ENCODE measurements around the gene ASIC4. TPM values are rescaled to one million over a fixed set of nuclear protein-coding genes. Genes with fewer than 3 reads are reported as not detected.

ASIC4 gene
- total and polyA plus RNA-seq, 9 of the 15 experiments (the other 6 are each of a cell fraction or from before 2014, with no cell fraction given), result 0.07 to 19.2 (median 4.8) TPM

DNA sequence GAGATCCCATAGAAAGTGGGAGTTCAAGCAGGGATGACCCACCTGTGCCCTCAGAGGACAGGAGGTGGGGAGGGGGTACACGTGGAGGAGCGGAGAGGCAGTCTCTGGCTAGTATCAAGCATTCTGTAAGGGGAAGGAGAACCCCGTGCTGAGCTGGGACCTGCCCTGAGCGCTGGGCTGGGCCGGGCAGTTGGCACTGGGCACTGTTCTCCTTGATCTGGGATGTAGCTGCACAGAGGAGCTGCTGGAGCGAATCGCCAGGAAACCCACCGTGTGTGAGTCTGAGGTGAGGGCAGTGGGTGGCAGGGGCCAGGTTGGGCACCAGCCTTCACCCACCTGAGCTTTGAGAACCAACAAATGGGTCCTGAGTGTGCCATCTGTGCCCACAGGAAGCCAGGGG lies 35.4 kb upstream of the ASIC4 start:
- no peak for ATAC-seq
- FAIRE-seq, result no peak
- Histone ChIP-seq H3K9me3 (replicated peaks; ENCODE audit: control insufficient read depth, insufficient read depth, low read depth, low read length) (no peaks in the 10 kb centered on the region), H3K79me2 (ENCODE audit: control insufficient read depth, insufficient read depth, low read length) (no peaks in the 10 kb centered on the region), H2AFZ (ENCODE audit: low read depth, low read length) (no peak overlapping the region), H3K4me3 (no peak overlapping the region), H3K4me1 (replicated peaks in 1 of 2; ENCODE audit: control insufficient read depth in 2 of 2, insufficient read depth in 2 of 2, low read length in 2 of 2) (peaks cover 7 to 46% of the 10 kb centered on the region in 2 experiments; a peak in 4 of 5 replicates), H3K9me1 (ENCODE audit: control insufficient read depth, insufficient read depth, low read length) (no peaks in the 10 kb centered on the region), H3K4me2 (ENCODE audit: insufficient read depth, low read length) (no peak overlapping the region), H3K36me3 (ENCODE audit: control insufficient read depth, insufficient read depth, low read length) (no peaks in the 10 kb centered on the region), H3K27me3 (ENCODE audit: control insufficient read depth in 2 of 2, insufficient read depth in 2 of 2, low read length in 2 of 2) (no peaks in the 10 kb centered on the region), H3K27ac (ENCODE audit: extremely low read depth, low read depth, low read length) (no peak overlapping the region), H3K9ac (ENCODE audit: insufficient read depth in 1 of 2, low read depth in 2 of 2, low read length in 2 of 2) (no peak overlapping the region), H4K20me1 (replicated peaks; ENCODE audit: control insufficient read depth, insufficient read depth, low read length) (no peaks in the 10 kb centered on the region; the same call in 1 of the 2 replicates)
- in situ Hi-C loops (cut with MboI), result loop anchor here (10.0 kb wide), 1 partner anchor 46 kb away; no protein-coding TSS in a partner anchor
- TF ChIP-seq POLR2H (tag; IDR thresholded peaks at IDR 0.05; ENCODE audit: low read depth) (no peak), BCOR (IDR thresholded peaks at IDR 0.05) (no peak), CC2D1A (IDR thresholded peaks at IDR 0.05) (no peak), CBX2 (IDR thresholded peaks at IDR 0.05; ENCODE audit: insufficient read depth, low read length, poor library complexity, severe bottlenecking) (no peak), MAFF (IDR thresholded peaks at IDR 0.05; ENCODE audit: low read length) (no peak), ZNF197 (CRISPR knock-in tag; IDR thresholded peaks at IDR 0.05; ENCODE audit: low read depth) (no peak), MAFG (tag; conservative IDR thresholded peaks at IDR 0.05) (no peak), MCM5 (IDR thresholded peaks at IDR 0.05; ENCODE audit: low read depth) (no peak), RBBP5 (IDR thresholded peaks at IDR 0.05; ENCODE audit: borderline replicate concordance, insufficient read depth, low read length, poor library complexity, severe bottlenecking) (no peak), ZNF436 (CRISPR knock-in tag; IDR thresholded peaks at IDR 0.05) (no peak), ZBTB7A (IDR thresholded peaks at IDR 0.05; ENCODE audit: borderline replicate concordance, control insufficient read depth, low read depth, low read length) (no peak), HOXB6 (CRISPR knock-in tag; IDR thresholded peaks at IDR 0.05; ENCODE audit: borderline replicate concordance) (no peak), NFYB (IDR thresholded peaks at IDR 0.05; ENCODE audit: extremely low read depth, insufficient read length) (no peak), HDAC1 (IDR thresholded peaks at IDR 0.05) (no peak), BCL6 (CRISPR knock-in tag; IDR thresholded peaks at IDR 0.05) (no peak), CBX3 (IDR thresholded peaks at IDR 0.05; ENCODE audit: borderline replicate concordance in 1 of 2, low read length in 2 of 2) (no peak), SMAD3 (CRISPR knock-in tag; conservative IDR thresholded peaks at IDR 0.05) (no peak)
- TF ChIP-seq, protein P1, sequence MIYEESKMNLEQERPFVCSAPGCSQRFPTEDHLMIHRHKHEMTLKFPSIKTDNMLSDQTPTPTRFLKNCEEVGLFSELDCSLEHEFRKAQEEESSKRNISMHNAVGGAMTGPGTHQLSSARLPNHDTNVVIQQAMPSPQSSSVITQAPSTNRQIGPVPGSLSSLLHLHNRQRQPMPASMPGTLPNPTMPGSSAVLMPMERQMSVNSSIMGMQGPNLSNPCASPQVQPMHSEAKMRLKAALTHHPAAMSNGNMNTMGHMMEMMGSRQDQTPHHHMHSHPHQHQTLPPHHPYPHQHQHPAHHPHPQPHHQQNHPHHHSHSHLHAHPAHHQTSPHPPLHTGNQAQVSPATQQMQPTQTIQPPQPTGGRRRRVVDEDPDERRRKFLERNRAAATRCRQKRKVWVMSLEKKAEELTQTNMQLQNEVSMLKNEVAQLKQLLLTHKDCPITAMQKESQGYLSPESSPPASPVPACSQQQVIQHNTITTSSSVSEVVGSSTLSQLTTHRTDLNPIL (CRISPR knock-in tag; IDR thresholded peaks at IDR 0.05), result no peak
- TF ChIP-seq, protein P2, sequence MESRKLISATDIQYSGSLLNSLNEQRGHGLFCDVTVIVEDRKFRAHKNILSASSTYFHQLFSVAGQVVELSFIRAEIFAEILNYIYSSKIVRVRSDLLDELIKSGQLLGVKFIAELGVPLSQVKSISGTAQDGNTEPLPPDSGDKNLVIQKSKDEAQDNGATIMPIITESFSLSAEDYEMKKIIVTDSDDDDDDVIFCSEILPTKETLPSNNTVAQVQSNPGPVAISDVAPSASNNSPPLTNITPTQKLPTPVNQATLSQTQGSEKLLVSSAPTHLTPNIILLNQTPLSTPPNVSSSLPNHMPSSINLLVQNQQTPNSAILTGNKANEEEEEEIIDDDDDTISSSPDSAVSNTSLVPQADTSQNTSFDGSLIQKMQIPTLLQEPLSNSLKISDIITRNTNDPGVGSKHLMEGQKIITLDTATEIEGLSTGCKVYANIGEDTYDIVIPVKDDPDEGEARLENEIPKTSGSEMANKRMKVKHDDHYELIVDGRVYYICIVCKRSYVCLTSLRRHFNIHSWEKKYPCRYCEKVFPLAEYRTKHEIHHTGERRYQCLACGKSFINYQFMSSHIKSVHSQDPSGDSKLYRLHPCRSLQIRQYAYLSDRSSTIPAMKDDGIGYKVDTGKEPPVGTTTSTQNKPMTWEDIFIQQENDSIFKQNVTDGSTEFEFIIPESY (CRISPR knock-in tag; IDR thresholded peaks at IDR 0.05), result no peak
- CTCF ChIA-PET (ENCODE audit: low intra/inter-chr PET ratio), result no interaction called here
- intact Hi-C loops (cut with micrococcal nuclease), result loop anchor here (5.0 kb wide), 1 partner anchor 77 kb away; no protein-coding TSS in a partner anchor
- BruUV-seq (replicated peaks), result no TSS peak
- WGBS (ENCODE audit: insufficient coverage, low coverage, missing lambda C conversion rate), result 50% methylated on average over 4 of the region's 8 CpGs
- POLR2A ChIA-PET, result interaction anchor here (0.6 kb wide), 1 partner anchor 212 kb away, joined by 3 read pairs; no protein-coding TSS in a partner anchor
- DNase-seq (ENCODE audit: extremely low read depth in 1 of 4, low spot score in 3 of 4), result no peak

Measured in K562 (cell line).